ENCODE data around the gene RASSF3. TPM values are rescaled to one million over a fixed set of nuclear protein-coding genes. Genes with fewer than 3 reads are reported as not detected.

Gene RASSF3
- total RNA-seq, 2 donors from 2014 or later = 52.0 to 54.5 TPM

DNA sequence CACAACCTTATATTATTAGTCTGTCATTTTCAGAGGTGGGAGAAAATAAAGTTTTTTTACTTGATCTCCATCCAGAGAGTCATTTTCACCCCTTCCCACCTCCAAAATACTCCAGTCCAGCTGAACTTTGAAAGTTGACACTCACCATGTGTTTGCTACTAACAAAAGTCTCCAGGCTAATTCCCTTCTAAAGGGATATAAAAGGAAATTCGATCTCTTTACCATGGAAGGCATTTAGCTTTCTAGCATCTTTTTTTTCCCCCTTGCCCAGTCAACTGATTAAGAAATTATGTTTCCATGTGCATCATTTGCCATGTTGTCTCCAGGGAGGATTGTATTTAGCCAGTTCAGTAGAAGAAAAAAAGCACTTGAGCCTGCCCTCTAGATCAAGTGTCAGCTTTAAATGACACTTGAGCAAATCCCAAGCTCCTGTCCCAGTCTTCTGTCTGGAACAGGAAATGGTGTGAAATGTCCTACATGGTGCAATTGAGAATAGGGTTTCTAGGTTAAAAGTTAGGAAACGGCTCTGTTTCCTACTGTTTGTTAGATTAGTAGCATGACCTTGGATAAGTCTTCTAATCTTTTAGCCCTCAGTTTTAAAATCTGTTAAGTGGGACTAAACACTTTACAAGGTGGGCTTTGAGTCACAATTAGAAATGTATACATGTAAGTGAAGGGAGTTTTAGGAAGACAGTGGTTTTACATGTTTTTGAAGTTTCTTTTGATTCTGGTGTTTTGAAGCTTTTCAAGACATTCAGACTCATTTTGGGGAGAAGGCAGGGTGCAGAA, 81.7 kb downstream of the RASSF3 start:
- Histone ChIP-seq H3K36me3 (ENCODE audit: control insufficient read depth, insufficient read depth, low read length) (peaks cover 39% of the 10 kb centered on the region), H3K4me1 (ENCODE audit: control insufficient read depth, insufficient read depth, low read length) (peaks cover 6% of the 10 kb centered on the region), H3K9me3 (ENCODE audit: control insufficient read depth, low read length) (no peaks in the 10 kb centered on the region), H3K4me3 (ENCODE audit: low read length) (no peak overlapping the region), H3K27me3 (ENCODE audit: control insufficient read depth, insufficient read depth, low read length, poor library complexity, severe bottlenecking) (no peaks in the 10 kb centered on the region), H3K9ac (ENCODE audit: extremely low read depth, low read length, poor library complexity, severe bottlenecking) (no peak overlapping the region), H3K27ac (ENCODE audit: low read depth, low read length) (peak overlapping the region; percentile 68)
- Mint-ChIP-seq H3K4me3 (no peak overlapping the region), H3K27ac (peak overlapping the region; percentile 83), H3K4me1 (peaks cover 52% of the 10 kb centered on the region), H3K36me3 (ENCODE audit: low read depth) (peaks cover 49% of the 10 kb centered on the region), H3K27me3 (ENCODE audit: insufficient read depth) (no peaks in the 10 kb centered on the region), H3K9me3 (no peaks in the 10 kb centered on the region)
- TF ChIP-seq, protein P1, sequence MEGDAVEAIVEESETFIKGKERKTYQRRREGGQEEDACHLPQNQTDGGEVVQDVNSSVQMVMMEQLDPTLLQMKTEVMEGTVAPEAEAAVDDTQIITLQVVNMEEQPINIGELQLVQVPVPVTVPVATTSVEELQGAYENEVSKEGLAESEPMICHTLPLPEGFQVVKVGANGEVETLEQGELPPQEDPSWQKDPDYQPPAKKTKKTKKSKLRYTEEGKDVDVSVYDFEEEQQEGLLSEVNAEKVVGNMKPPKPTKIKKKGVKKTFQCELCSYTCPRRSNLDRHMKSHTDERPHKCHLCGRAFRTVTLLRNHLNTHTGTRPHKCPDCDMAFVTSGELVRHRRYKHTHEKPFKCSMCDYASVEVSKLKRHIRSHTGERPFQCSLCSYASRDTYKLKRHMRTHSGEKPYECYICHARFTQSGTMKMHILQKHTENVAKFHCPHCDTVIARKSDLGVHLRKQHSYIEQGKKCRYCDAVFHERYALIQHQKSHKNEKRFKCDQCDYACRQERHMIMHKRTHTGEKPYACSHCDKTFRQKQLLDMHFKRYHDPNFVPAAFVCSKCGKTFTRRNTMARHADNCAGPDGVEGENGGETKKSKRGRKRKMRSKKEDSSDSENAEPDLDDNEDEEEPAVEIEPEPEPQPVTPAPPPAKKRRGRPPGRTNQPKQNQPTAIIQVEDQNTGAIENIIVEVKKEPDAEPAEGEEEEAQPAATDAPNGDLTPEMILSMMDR (conservative IDR thresholded peaks at IDR 0.05) = no peak
- WGBS, 2 experiments (ENCODE audit: insufficient coverage in 1 of 2, insufficient read length in 1 of 2) = 50 to 71% methylated on average over 1 to 2 of the region's 2 CpGs
- no peak for DNase-seq

DNA sequence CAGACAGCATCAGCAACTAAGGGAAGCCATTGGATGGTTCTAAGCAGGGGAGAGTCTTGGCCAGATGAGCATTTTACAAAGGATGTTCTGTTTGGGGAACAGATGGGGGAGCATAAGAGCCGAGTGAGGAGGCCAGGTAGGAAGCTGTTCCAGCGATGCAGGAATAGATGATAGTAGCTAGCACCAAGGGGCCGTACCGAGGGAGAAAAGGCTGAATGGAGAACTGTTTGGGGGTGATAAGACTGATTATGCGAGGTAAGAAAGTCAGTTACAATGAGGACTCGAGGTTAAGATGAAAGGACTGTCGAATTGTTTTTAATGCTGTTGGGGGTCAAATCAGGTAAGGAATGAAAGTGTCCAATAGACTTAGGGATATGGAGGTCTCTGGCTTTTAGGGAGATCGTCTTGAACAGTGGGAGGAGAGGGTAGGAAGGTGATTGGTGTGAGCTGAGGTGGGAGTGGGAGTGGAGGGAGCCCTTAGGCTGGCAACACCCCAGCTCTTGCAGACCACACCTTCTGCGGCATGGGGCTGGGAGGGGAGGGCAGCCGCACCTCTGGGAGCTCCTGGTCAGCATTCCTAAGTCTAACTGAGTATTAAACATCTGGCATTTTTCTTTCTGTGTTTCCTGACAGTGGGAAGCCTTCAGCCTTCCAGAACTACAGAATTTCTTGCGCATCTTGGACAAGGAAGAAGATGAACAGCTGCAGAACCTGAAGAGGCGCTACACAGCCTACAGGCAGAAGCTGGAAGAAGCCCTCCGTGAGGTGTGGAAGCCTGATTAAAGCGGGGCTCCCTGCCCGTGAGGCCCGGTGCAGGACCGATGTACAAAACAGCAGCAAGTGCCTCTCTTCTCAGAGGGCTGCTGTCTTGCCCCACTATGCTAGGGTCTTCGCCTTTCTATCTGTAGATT, 84.1 kb downstream of the RASSF3 start:
- no peaks in the 10 kb centered on the region for H3K9me3 ChIP-seq (ENCODE audit: control insufficient read depth, low read length)
- Mint-ChIP-seq H3K4me3 (no peak overlapping the region), H3K27ac (peak overlapping the region; percentile 0), H3K9me3 (no peaks in the 10 kb centered on the region), H3K4me1 (peaks cover 40% of the 10 kb centered on the region), H3K36me3 (ENCODE audit: low read depth) (peaks cover 36% of the 10 kb centered on the region), H3K27me3 (ENCODE audit: insufficient read depth) (no peaks in the 10 kb centered on the region)
- no peak overlapping the region for H3K4me3 ChIP-seq (ENCODE audit: low read length)
- H3K27me3 ChIP-seq (ENCODE audit: control insufficient read depth, insufficient read depth, low read length, poor library complexity, severe bottlenecking) = no peaks in the 10 kb centered on the region
- peak; percentile 68 for DNase-seq
- H3K9ac ChIP-seq (ENCODE audit: extremely low read depth, low read length, poor library complexity, severe bottlenecking) = no peak overlapping the region
- no peak overlapping the region for H3K27ac ChIP-seq (ENCODE audit: low read depth, low read length)
- WGBS, 2 experiments (ENCODE audit: insufficient coverage in 1 of 2, insufficient read length in 1 of 2) = 89% methylated on average over 17 to 18 of the region's 18 CpGs
- peaks cover 30% of the 10 kb centered on the region for H3K36me3 ChIP-seq (ENCODE audit: control insufficient read depth, insufficient read depth, low read length)
- H3K4me1 ChIP-seq (ENCODE audit: control insufficient read depth, insufficient read depth, low read length) = peaks cover 3% of the 10 kb centered on the region
- TF ChIP-seq, protein P1 (conservative IDR thresholded peaks at IDR 0.05) = no peak

DNA sequence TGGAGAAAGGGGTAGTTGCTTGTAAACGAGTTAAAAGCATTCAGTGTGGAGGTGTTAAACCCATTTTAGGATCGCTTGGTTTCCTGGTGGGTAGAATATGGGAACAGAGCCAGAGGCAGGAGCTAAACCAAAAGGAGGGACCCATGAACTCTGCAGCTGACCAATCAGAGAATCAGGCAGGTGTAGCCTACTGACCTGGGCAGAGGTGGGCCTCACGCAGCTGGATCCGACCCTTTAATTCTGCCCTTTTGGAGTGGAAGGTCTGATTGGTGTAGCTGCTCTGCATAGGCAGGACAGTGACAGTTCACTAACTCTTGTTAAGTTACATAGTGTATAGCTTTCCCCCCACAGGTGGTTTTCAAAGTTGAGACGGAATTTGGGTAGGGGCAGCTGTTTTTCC, 85.3 kb downstream of the RASSF3 start:
- H3K27ac ChIP-seq (ENCODE audit: low read depth, low read length) = no peak overlapping the region
- H3K4me3 ChIP-seq (ENCODE audit: low read length) = no peak overlapping the region
- no peaks in the 10 kb centered on the region for H3K27me3 ChIP-seq (ENCODE audit: control insufficient read depth, insufficient read depth, low read length, poor library complexity, severe bottlenecking)
- H3K9me3 Mint-ChIP-seq = no peaks in the 10 kb centered on the region
- 84 to 91% methylated on average over 4 of the region's 5 CpGs for WGBS, 2 experiments (ENCODE audit: insufficient coverage in 1 of 2, insufficient read length in 1 of 2)
- H3K9ac ChIP-seq (ENCODE audit: extremely low read depth, low read length, poor library complexity, severe bottlenecking) = no peak overlapping the region
- no peaks in the 10 kb centered on the region for H3K9me3 ChIP-seq (ENCODE audit: control insufficient read depth, low read length)
- H3K27me3 Mint-ChIP-seq (ENCODE audit: insufficient read depth) = no peaks in the 10 kb centered on the region
- H3K4me3 Mint-ChIP-seq = no peak overlapping the region
- H3K36me3 ChIP-seq (ENCODE audit: control insufficient read depth, insufficient read depth, low read length) = peaks cover 35% of the 10 kb centered on the region
- H3K27ac Mint-ChIP-seq = peak overlapping the region; percentile 30
- peak; percentile 74 for DNase-seq
- H3K4me1 ChIP-seq (ENCODE audit: control insufficient read depth, insufficient read depth, low read length) = peaks cover 3% of the 10 kb centered on the region
- peaks cover 39% of the 10 kb centered on the region for H3K36me3 Mint-ChIP-seq (ENCODE audit: low read depth)
- peaks cover 40% of the 10 kb centered on the region for H3K4me1 Mint-ChIP-seq
- TF ChIP-seq, protein P1 (conservative IDR thresholded peaks at IDR 0.05) = no peak

Measured in endodermal cell (in vitro differentiated cells).